Measurements from ENCODE around the gene ARL14. TPM values are rescaled to one million over a fixed set of nuclear protein-coding genes. Genes with fewer than 3 reads are reported as not detected.

ARL14 gene
- total RNA-seq, 2 donors from 2014 or later, result not detected

DNA sequence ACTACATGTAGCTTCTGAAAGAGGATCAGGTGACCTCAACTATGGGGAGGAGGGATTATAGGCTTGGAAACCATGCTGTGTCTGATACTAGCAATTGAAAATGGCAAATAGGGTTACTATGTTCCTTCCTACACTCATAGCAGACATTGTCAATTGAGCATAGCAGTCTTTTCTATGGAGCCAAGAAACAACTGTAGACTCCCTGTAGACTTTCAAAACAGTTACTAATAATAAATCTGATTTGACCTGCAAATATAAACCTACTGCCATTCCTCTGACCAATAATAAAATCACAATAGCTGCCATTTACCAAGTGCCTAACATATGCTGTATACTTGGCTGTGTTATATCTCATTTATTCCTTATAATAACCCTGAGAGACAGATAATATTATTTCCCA lies 8.5 kb upstream of the ARL14 start:
- no peaks in the 10 kb centered on the region for H3K9me3 ChIP-seq
- H3K27ac ChIP-seq, result no peak overlapping the region
- H3K36me3 ChIP-seq, result no peaks in the 10 kb centered on the region
- no peaks in the 10 kb centered on the region for H3K27me3 ChIP-seq
- TF ChIP-seq CTCF (IDR thresholded peaks at IDR 0.05), result no peak
- no peak for DNase-seq (ENCODE audit: low spot score)
- no peaks in the 10 kb centered on the region for H3K4me1 ChIP-seq
- H3K4me3 ChIP-seq, result no peak overlapping the region

GRCh38 chr3:160671231-160671630 lies 5.7 kb upstream of the ARL14 start:
- no peaks in the 10 kb centered on the region for H3K4me1 ChIP-seq
- no peak for DNase-seq (ENCODE audit: low spot score)
- no peaks in the 10 kb centered on the region for H3K36me3 ChIP-seq
- TF ChIP-seq CTCF (IDR thresholded peaks at IDR 0.05), result no peak
- no peak overlapping the region for H3K27ac ChIP-seq
- H3K4me3 ChIP-seq, result no peak overlapping the region
- no peaks in the 10 kb centered on the region for H3K9me3 ChIP-seq
- H3K27me3 ChIP-seq, result no peaks in the 10 kb centered on the region

DNA sequence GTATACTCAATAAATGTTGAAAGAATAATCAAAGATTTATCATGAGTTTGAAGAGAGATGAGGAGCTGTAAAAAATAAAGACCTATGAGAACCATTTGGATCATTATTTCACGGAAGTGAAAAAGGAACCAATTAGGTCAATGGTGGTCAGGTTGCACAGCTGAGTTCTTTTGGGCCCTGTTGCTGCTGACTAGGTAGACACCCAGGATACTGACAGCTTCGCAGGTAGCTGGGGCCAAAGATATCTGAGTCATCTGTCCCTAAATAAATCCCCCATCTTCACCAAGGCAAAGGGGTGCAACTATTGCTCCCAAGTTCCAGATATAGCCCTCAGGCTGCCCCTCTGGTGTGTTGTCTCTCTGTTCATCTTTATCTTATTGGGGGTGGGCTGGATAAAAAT lies 5.0 kb upstream of the ARL14 start:
- Histone ChIP-seq H3K4me3 (no peak overlapping the region), H3K4me1 (no peaks in the 10 kb centered on the region), H3K27me3 (no peaks in the 10 kb centered on the region), H3K36me3 (no peaks in the 10 kb centered on the region), H3K27ac (no peak overlapping the region), H3K9me3 (no peaks in the 10 kb centered on the region)
- TF ChIP-seq CTCF (IDR thresholded peaks at IDR 0.05), result no peak
- no peak for DNase-seq (ENCODE audit: low spot score)

DNA sequence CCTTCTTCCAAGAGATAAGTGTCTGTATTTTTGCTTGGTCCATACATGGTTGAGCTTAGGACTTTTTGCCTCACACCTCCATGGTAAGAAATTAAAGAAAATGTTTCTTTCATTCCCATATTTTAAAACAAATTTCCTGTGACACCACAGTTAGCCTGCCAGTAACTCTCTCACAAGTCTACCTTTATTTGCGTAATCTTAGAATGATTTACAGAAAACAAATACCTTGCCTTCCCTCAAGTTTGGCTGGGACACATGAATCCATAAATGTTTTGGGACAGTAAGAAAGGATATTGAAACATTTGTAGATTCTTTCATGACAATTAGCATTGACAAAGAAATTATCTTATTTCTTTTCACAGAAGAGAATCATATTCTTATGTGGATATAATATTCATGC lies 3.8 kb upstream of the ARL14 start:
- Histone ChIP-seq H3K4me3 (no peak overlapping the region), H3K9me3 (no peaks in the 10 kb centered on the region), H3K36me3 (no peaks in the 10 kb centered on the region), H3K27me3 (no peaks in the 10 kb centered on the region), H3K27ac (no peak overlapping the region), H3K4me1 (no peaks in the 10 kb centered on the region)
- TF ChIP-seq CTCF (IDR thresholded peaks at IDR 0.05), result no peak
- DNase-seq (ENCODE audit: low spot score), result no peak

GRCh38 chr3:160675566-160676124 lies 1.3 kb upstream of the ARL14 start:
- no peaks in the 10 kb centered on the region for H3K36me3 ChIP-seq
- H3K27ac ChIP-seq, result no peak overlapping the region
- no peak for DNase-seq (ENCODE audit: low spot score)
- no peaks in the 10 kb centered on the region for H3K9me3 ChIP-seq
- H3K27me3 ChIP-seq, result no peaks in the 10 kb centered on the region
- TF ChIP-seq CTCF (IDR thresholded peaks at IDR 0.05), result no peak
- no peak overlapping the region for H3K4me3 ChIP-seq
- no peaks in the 10 kb centered on the region for H3K4me1 ChIP-seq

- TF ChIP-seq CTCF (IDR thresholded peaks at IDR 0.05), result no peak
- Histone ChIP-seq H3K4me1 (no peaks in the 10 kb centered on the region), H3K4me3 (no peak overlapping the region), H3K27ac (no peak overlapping the region), H3K9me3 (no peaks in the 10 kb centered on the region), H3K36me3 (no peaks in the 10 kb centered on the region), H3K27me3 (no peaks in the 10 kb centered on the region)
- no peak for DNase-seq (ENCODE audit: low spot score)
These were observed 510 bp downstream of the ARL14 start for GRCh38 chr3:160677459-160677881.
